Esophagus squamous epithelium (tissue), 5 donors: ENCODE results near the gene VIPR2. TPM values are rescaled to one million over a fixed set of nuclear protein-coding genes. Genes with fewer than 3 reads are reported as not detected.
"Not testable (repeated sequence)": the region's sequence is repeated elsewhere in the genome, so short reads cannot be mapped to it uniquely, and the experiment has no call there.

ENCODE experiments used
- DNase-seq: peaks from one replicate; lab custom pipeline; 2025; lab: John Stamatoyannopoulos, UW
- H3K27ac ChIP-seq, 4 donors: fragments of 200-600 bp; sonication (generic); one replicate each; pipeline ENCODE4 v1.5.1; 2016 to 2019; ENCODE audit warnings: mild to moderate bottlenecking in 1 of 4
- H3K27me3 ChIP-seq, 4 donors: fragments of 200-600 bp; sonication (generic); 1 replicate in 3 of 4; 2 replicates in 1 of 4; pipeline versions ENCODE4 v1.5.1 to v1.6.0; 2017 to 2021; ENCODE audit warnings: antibody characterized with exemption in 1 of 4
- H3K36me3 ChIP-seq, 3 donors: fragments of 200-600 bp; sonication (generic); one replicate each; pipeline ENCODE4 v1.5.1; 2016 to 2019
- H3K4me1 ChIP-seq, 3 donors: fragments of 200-600 bp; sonication (generic); one replicate each; pipeline ENCODE4 v1.5.1; 2017 to 2019
- H3K4me3 ChIP-seq, 4 donors: fragments of 200-600 bp; sonication (generic); 1 replicate in 3 of 4; 2 replicates in 1 of 4; pipeline ENCODE4 v1.5.1; 2016 to 2019; ENCODE audit warnings: mild to moderate bottlenecking in 2 of 4, moderate library complexity in 1 of 4
- H3K9me3 ChIP-seq, 3 donors: fragments of 200-600 bp; sonication (generic); one replicate each; pipeline ENCODE4 v1.5.1; 2016 to 2019
- CTCF ChIP-seq, 6 experiments: fragments of 450-650 bp in 4 of 6; fragments of 200-600 bp in 2 of 6; sonication (generic) in 2 of 6; IDR thresholded peaks; one replicate each; pipeline ENCODE4 v1.5.1; 2016 to 2019; ENCODE audit warnings: antibody characterized with exemption in 6 of 6, mild to moderate bottlenecking in 4 of 6, moderate library complexity in 4 of 6
- POLR2A ChIP-seq, 4 donors: fragments of 450-650 bp; IDR thresholded peaks; one replicate each; pipeline ENCODE4 v1.6.1; 2017; ENCODE audit warnings: antibody characterized with exemption in 4 of 4, mild to moderate bottlenecking in 4 of 4, moderate library complexity in 3 of 4
- WGBS, 2 donors: methylation state at CpG; one replicate each; pipeline ENCODE4 v1.1.5; 2018; 5-methylcytosine and 5-hydroxymethylcytosine counted together
- intact Hi-C: fragments of 100-400 bp; cut with DNase I; formaldehyde crosslinking; loops from one replicate; pipeline ENCODE4 v1.15.0; 2022
- total RNA-seq, 4 donors: library from RNA; depleted of rRNA; stranded (reverse); fragments of >200 nt; gene quantifications; one replicate each; pipeline ENCODE4 v1.1.0, GENCODE V29; 2016
- donor health status: DM: yes; HTN: yes; CAD: no.

The VIPR2 gene
- total RNA-seq, 4 donors from 2014 or later, result 0.18 to 2.1 (median 0.40) TPM

- peaks cover 0 to 3% (median 0%) of the 10 kb centered on the region in 4 donors for H3K27me3 ChIP-seq
- H3K4me1 ChIP-seq, result peaks cover 0 to 3% (median 0%) of the 10 kb centered on the region in 3 donors
- intact Hi-C loops, result no loop called here
- H3K36me3 ChIP-seq, result no peaks in the 10 kb centered on the region
- TF ChIP-seq CTCF (IDR thresholded peaks at IDR 0.05) (no peak), POLR2A (IDR thresholded peaks at IDR 0.05) (no peak)
- no peak overlapping the region for H3K27ac ChIP-seq
- H3K4me3 ChIP-seq, result no peak overlapping the region
- WGBS, 2 donors, result 33 to 40% methylated on average over 4 to 10 of the region's 11 CpGs
- peaks cover 0 to 6% (median 0%) of the 10 kb centered on the region in 3 donors for H3K9me3 ChIP-seq
- DNase-seq, result no peak
Observed at GRCh38 chr7:159191236-159191635, 46.6 kb upstream of the VIPR2 start.

DNA sequence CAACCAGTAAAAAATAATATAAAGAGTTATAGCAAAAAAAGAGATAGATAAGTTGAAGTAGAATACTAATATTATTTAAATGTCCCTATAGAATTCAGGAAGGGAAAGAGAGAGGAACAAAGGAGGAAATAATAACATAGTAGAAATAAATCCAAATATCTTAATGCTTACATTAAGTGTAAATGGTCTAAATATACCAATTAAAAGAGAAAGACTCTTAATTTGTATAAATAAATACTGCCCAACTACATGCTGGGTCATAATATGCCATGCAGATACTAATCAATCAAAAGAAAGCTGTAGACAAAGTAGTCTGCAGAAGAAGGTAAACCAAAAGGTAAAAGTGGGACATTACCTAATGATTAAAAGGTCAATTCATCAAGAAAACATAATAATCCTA is 43.3 kb upstream of the VIPR2 start:
- Histone ChIP-seq H3K27ac (no peak overlapping the region), H3K36me3 (no peaks in the 10 kb centered on the region), H3K4me3 (no peak overlapping the region), H3K9me3 (peaks cover 0 to 6% (median 0%) of the 10 kb centered on the region in 3 donors), H3K27me3 (peaks cover 0 to 3% (median 0%) of the 10 kb centered on the region in 4 donors), H3K4me1 (no peaks in the 10 kb centered on the region)
- intact Hi-C loops, result no loop called here
- TF ChIP-seq POLR2A (IDR thresholded peaks at IDR 0.05), result no peak
- no peak for TF ChIP-seq CTCF (IDR thresholded peaks at IDR 0.05)
- DNase-seq, result no peak

DNA sequence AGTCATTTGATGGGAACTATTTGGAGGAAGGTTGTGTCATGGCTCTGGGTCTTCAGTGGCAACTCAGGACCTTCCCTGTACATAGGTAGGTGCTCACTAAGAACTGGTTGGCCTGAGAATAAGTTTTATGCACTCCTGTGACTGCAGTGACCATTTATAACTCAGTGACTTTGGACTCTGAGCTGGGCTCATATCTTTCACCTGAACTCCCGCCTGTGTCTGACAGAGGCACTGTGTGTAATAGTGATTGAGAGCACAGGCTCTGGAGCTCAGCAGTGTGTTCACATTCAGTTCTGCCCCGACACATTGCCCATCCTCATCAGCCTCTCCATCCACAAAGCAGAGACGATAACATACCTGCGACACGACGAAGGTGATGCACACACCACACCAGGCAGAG is 34.6 kb upstream of the VIPR2 start:
- Histone ChIP-seq H3K4me3 (no peak overlapping the region), H3K9me3 (peaks cover 0 to 3% (median 0%) of the 10 kb centered on the region in 3 donors), H3K36me3 (no peaks in the 10 kb centered on the region), H3K27ac (no peak overlapping the region), H3K27me3 (no peaks in the 10 kb centered on the region), H3K4me1 (no peaks in the 10 kb centered on the region)
- TF ChIP-seq POLR2A (IDR thresholded peaks at IDR 0.05) (no peak), CTCF (IDR thresholded peaks at IDR 0.05) (no peak)
- DNase-seq, result no peak
- intact Hi-C loops, result no loop called here
- 92 to 96% methylated on average over 4 to 5 of the region's 6 CpGs for WGBS, 2 donors

DNA sequence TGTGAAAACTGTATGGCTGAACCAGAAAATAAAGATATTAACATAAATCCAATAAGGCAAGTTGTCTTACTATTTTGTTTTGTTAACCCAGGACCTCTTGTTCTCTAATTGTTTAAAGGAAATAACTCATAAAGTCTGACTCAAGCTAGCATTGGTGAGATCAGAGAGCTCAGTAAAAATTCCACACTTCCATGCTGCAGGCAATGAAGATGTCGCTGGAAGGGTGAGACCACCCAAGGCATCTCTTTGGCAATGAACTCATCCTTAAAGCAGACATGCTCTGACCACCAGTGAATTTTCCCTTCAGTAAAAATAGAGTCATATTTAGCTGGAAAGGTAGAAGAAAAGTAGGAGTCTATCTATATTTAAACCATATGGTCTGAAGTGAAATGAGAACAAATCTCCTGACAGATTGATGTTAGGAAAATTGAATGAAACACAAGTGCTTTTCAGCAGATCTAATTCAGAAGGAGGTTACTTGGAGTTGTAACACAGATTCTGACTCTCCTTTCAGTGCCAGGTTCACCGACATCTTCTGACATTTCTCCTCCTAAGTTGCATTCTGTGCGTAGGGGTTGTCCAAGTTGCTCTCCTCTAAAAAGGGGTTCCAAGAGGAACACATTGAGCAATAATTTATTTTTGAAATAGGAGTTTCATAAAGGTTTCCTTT is 32.8 kb upstream of the VIPR2 start:
- Histone ChIP-seq H3K9me3 (peaks cover 0 to 5% (median 0%) of the 10 kb centered on the region in 3 donors), H3K36me3 (no peaks in the 10 kb centered on the region), H3K4me1 (no peaks in the 10 kb centered on the region), H3K27me3 (no peaks in the 10 kb centered on the region), H3K4me3 (no peak overlapping the region), H3K27ac (no peak overlapping the region)
- TF ChIP-seq POLR2A (IDR thresholded peaks at IDR 0.05), result no peak
- no peak for TF ChIP-seq CTCF (IDR thresholded peaks at IDR 0.05)
- intact Hi-C loops, result no loop called here
- no peak for DNase-seq
- 73 to 74% methylated on average over 3 of the region's 3 CpGs for WGBS, 2 donors

DNA sequence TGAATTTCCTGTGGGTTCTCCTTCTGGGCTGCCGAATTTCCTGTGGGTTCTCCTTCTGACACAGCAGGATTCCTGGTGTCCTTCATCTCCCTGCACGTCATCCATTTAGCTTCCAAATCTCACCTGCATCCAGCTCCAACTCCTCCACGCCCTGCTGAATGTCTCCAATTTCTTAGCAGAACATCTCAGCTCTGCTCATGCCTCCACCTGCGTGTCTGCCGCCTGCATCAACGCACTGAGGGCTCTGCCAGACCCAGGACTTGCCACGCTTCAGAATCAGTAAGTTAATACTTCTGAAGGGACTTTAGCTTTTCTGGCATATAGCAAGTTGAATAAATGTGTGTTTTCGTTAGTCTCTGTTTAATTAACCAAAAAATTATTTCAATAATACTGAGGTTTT is 31.1 kb upstream of the VIPR2 start:
- intact Hi-C loops, result no loop called here
- DNase-seq, result no peak
- Histone ChIP-seq H3K27ac (no peak overlapping the region), H3K9me3 (peaks cover 0 to 5% (median 0%) of the 10 kb centered on the region in 3 donors), H3K36me3 (no peaks in the 10 kb centered on the region), H3K27me3 (no peaks in the 10 kb centered on the region), H3K4me1 (no peaks in the 10 kb centered on the region), H3K4me3 (no peak overlapping the region)
- TF ChIP-seq POLR2A (IDR thresholded peaks at IDR 0.05) (no peak), CTCF (IDR thresholded peaks at IDR 0.05) (no peak)
- WGBS, 2 donors, result 70 to 76% methylated on average over 7 to 8 of the region's 8 CpGs

DNA sequence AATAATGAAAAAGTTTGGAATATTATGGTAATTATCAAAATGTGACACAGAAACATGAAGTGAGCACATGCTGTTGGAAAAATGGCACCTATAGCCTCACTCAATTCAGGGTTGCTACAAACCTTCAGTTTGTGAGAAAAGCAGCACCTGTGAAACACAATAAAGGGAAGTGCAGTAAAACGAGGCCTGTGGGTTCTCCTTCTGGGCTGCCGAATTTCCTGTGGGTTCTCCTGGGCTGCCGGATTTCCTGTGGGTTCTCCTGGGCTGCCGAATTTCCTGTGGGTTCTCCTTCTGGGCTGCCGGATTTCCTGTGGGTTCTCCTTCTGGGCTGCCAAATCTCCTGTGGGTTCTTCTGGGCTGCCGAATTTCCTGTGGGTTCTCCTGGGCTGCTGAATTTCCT is 30.4 kb upstream of the VIPR2 start:
- WGBS, 2 donors, result 67 to 86% methylated on average over 6 of the region's 6 CpGs
- H3K4me3 ChIP-seq, DNase-seq, intact Hi-C loops, H3K27me3 ChIP-seq, H3K27ac ChIP-seq, H3K36me3 ChIP-seq, H3K9me3 ChIP-seq, H3K4me1 ChIP-seq: not testable (repeated sequence)
